ENCODE data around the gene TNNT2.

Gene TNNT2

GRCh38 chr1:201408834-201409200 is 31.3 kb upstream of the TNNT2 start:
- DNase-seq (ENCODE audit: low spot score), result no peak
- TF ChIP-seq, protein P1, sequence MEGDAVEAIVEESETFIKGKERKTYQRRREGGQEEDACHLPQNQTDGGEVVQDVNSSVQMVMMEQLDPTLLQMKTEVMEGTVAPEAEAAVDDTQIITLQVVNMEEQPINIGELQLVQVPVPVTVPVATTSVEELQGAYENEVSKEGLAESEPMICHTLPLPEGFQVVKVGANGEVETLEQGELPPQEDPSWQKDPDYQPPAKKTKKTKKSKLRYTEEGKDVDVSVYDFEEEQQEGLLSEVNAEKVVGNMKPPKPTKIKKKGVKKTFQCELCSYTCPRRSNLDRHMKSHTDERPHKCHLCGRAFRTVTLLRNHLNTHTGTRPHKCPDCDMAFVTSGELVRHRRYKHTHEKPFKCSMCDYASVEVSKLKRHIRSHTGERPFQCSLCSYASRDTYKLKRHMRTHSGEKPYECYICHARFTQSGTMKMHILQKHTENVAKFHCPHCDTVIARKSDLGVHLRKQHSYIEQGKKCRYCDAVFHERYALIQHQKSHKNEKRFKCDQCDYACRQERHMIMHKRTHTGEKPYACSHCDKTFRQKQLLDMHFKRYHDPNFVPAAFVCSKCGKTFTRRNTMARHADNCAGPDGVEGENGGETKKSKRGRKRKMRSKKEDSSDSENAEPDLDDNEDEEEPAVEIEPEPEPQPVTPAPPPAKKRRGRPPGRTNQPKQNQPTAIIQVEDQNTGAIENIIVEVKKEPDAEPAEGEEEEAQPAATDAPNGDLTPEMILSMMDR (IDR thresholded peaks at IDR 0.05; ENCODE audit: extremely low read depth, missing control alignments), result no peak

DNA sequence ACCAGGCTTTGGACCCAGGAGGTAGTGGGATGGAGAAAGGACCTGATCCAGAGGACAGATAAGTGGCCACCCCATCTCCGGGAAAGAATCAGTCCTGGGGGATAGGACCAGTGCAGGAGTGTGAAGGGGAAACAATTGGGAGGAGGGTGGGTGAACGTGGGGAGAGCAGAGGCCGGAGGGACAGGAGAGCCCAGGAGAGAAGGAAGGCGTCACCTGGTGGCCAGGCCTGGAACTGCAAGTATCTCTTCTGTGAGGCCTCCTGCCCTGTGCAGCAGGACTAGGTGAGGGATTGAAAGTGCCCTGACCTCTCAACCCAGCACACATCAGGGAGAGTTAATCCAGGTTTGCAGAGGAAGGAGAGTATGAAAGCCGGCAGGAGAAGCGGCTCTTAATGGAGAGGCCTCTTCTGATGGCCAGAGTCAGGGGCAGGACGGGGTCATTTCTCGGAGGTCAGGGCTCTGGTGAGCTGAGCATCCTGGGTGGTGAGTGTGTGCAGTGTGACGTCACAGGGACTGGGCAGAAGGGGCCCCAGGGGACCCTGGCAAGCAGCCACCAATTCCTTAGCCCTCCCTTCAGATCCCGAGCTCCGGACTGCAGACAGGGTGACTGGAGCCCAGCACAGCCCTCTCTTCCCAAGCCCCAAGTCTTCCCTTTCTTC is 30.8 kb upstream of the TNNT2 start:
- TF ChIP-seq, protein P1 (IDR thresholded peaks at IDR 0.05; ENCODE audit: extremely low read depth, missing control alignments), result peak; percentile 95
- peak; percentile 86 for DNase-seq (ENCODE audit: low spot score)

GRCh38 chr1:201406831-201407406 is 29.4 kb upstream of the TNNT2 start:
- no peak for DNase-seq (ENCODE audit: low spot score)
- TF ChIP-seq, protein P1 (IDR thresholded peaks at IDR 0.05; ENCODE audit: extremely low read depth, missing control alignments), result no peak

- TF ChIP-seq, protein P1 (IDR thresholded peaks at IDR 0.05; ENCODE audit: extremely low read depth, missing control alignments), result no peak
Observed at GRCh38 chr1:201405484-201405831, 28.0 kb upstream of the TNNT2 start.

GRCh38 chr1:201404722-201405483 is 27.4 kb upstream of the TNNT2 start:
- DNase-seq (ENCODE audit: low spot score), result no peak
- TF ChIP-seq, protein P1 (IDR thresholded peaks at IDR 0.05; ENCODE audit: extremely low read depth, missing control alignments), result no peak

More at GRCh38 chr1:201405484-201405831, 28.0 kb upstream of the TNNT2 start:
- no peak for DNase-seq (ENCODE audit: low spot score)

GRCh38 chr1:201404055-201404454 is 26.6 kb upstream of the TNNT2 start:
- TF ChIP-seq, protein P1 (IDR thresholded peaks at IDR 0.05; ENCODE audit: extremely low read depth, missing control alignments), result no peak
- no peak for DNase-seq (ENCODE audit: low spot score)

- DNase-seq (ENCODE audit: low spot score), result no peak
- TF ChIP-seq, protein P1 (IDR thresholded peaks at IDR 0.05; ENCODE audit: extremely low read depth, missing control alignments), result no peak
Observed at GRCh38 chr1:201403359-201403758, 25.9 kb upstream of the TNNT2 start.

Data from GM20000 (cell line).